Stimulated activated CD8-positive, alpha-beta memory T cell treated with anti-CD3 and anti-CD28 coated beads, Interleukin-12 subunit alpha, Interleukin-12 subunit beta, amount 100 ng/mL, for 24 hours (primary cell): ENCODE measurements around the gene SAYSD1.

Experiments used
- DNase-seq: peaks from one replicate; pipeline ENCODE4 v3.0.0-alpha.2; 2020; ENCODE audit errors: extremely low read depth

SAYSD1 gene

GRCh38 chr6:39108041-39108839 lies 6.7 kb downstream of the SAYSD1 start:
- DNase-seq, result no peak

DNA sequence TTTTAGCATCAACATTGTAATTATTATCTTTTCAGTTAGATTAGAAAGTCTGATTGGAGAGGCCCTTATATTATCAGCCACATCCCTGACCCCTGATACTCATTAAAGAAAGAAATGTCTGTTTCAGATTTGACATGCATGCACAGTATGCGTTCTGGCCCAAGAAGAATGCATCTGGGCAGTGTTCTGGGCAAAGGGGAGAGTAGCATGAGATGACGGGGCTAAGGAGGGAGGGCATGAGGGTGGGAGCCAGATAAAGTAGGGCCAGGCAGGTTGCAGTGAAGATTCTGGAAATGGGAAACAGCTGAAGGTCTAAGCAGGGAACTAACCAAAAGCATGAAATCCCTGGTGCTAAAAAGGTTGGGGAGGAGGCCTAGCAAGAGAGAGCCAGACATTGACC lies 7.3 kb downstream of the SAYSD1 start:
- no peak for DNase-seq

DNA sequence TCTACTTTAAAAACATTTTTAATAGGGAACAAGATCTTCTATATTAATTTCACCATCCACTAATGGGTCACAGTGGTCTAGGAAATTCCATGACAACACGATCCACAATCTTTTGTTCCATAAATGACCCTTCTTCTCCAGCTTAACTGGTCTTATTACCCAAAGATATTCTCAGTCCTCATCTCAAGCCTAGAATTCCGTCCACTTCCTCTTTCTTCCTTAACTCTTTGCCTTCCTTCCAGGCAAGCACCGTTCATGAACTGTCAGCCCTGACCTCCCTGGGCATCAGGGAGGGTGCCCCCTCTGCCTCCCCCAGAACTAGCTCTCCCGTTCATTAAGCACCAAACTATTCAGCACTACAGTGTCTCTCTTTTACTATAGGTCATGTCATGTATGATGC lies 8.0 kb downstream of the SAYSD1 start:
- DNase-seq, result no peak

DNA sequence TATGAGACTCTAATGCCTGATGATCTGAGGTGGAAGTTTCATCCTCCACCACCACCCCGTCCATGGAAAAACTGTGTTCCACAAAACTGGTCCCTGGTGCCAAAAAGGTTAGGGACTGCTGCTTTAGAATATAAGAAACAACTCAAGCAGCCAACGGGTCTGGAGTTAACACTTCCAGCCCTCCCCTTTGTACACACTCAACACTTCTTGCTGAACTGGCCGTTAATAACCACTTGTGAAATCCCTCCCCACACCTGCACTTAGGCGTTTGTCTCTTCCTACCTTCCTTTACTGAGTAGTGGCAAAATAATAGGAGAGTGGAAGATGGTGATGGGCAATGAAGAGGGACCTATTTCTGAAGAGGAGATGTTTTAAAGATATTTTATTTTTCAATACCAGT lies 10.5 kb downstream of the SAYSD1 start:
- DNase-seq, result no peak

DNA sequence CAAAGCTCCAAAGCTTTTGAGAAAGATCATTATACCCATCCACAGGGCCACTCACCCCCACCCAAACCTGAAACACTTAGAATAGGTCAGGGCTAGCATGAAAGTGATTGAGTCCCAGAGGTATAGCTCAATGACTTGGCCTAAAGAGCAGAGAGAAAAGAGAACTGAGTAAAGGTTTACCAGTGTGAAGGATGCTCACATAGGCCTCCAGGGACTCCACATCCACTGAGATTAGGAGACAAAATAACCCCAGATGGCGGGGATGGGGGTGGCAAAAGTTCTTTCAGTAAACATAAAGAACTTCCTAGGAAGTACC lies 12.2 kb downstream of the SAYSD1 start:
- DNase-seq, result no peak

DNA sequence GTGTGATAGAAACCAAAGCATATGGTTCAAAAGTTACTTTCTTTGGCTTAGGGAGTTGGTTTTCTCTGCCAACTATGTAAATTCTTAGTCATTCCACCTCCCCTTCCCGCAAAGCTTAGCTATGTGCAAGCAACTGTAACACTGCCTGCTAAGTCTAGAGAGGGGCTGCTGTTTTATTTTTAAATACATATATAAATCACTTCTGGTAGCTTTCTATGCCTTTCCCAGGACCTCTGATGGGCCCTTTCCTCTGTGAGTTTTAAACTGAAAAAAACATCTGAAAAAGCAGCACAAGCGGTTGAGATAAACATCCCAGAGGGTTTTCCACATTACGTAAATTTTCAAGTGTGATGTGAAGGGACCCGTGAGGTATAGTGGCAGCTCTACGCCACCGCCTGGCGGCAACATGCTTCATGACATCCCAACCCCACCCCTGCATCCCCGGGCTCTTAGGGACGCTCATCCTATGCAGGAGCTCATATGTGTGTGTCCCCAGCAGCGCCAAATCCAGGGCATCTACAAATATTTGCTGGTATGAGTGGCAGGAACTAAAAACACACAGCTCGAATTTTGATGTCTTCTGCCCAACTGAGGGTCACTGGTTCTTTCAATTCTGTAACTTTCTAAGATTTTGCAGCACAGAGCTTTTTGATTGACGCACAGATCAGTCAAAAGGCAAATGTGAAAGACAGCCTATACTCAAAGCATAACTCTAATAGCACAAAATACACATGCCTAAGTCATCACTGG lies 12.7 kb downstream of the SAYSD1 start:
- DNase-seq, result no peak

GRCh38 chr6:39100358-39100757 lies 14.6 kb downstream of the SAYSD1 start:
- no peak for DNase-seq

- no peak for DNase-seq
Observed at GRCh38 chr6:39095578-39095977, 19.4 kb downstream of the SAYSD1 start.

DNA sequence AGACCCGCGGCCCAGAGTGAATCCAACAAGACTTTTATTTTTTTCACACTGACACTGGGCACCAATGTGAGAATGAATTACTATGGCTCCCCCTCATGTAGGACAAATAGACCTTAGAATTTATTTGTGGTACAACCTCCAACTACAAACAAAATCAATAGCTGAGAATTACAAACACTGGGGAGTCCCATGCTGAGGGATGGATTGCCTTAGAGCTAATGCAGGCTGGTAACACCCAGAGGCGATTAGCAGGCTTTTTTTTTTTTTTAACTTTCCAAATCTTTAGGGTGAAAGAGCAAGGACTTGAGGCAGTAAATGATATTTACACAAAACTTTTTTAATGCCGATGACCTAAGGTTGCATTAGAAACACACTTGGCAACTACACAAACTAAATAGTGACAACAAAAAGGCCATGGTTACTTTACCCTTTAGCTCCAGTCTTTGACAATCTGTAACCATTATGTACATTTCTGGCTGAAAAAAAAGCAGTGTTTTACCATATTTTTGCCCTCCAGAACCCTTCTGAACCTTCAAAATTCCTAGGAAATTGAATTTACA lies 21.8 kb downstream of the SAYSD1 start:
- no peak for DNase-seq

GRCh38 chr6:39092124-39092523 lies 22.9 kb downstream of the SAYSD1 start:
- DNase-seq, result no peak

GRCh38 chr6:39091220-39091619 lies 23.8 kb downstream of the SAYSD1 start:
- no peak for DNase-seq

DNA sequence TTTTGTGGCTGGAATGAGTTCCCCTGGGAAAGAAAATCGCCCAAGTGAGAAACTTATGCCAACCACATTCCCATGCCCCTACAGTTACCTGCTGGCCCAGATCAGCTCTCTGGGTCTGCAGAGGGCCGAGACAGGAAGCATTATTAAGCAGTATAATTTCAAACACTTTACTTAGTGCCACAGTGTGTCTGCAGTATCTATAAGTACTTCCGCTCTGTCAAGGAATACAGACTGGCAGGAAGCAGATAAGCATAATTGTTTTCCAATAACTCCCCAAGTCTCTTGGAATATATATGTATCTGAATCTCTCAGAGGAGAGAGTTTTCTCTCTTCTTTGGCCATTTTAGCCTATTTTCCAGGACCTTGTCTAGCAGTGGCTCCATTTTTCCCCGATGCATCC lies 24.9 kb downstream of the SAYSD1 start:
- DNase-seq, result no peak

- DNase-seq, result no peak
Observed at GRCh38 chr6:39088331-39088730, 26.7 kb downstream of the SAYSD1 start.

- no peak for DNase-seq
Observed at GRCh38 chr6:39087197-39087596, 27.8 kb downstream of the SAYSD1 start.

- DNase-seq, result no peak
Observed at GRCh38 chr6:39086711-39087110, 28.3 kb downstream of the SAYSD1 start.

GRCh38 chr6:39086294-39086693 lies 28.7 kb downstream of the SAYSD1 start:
- no peak for DNase-seq

- no peak for DNase-seq
Observed at GRCh38 chr6:39085129-39085797, 29.7 kb downstream of the SAYSD1 start.

DNA sequence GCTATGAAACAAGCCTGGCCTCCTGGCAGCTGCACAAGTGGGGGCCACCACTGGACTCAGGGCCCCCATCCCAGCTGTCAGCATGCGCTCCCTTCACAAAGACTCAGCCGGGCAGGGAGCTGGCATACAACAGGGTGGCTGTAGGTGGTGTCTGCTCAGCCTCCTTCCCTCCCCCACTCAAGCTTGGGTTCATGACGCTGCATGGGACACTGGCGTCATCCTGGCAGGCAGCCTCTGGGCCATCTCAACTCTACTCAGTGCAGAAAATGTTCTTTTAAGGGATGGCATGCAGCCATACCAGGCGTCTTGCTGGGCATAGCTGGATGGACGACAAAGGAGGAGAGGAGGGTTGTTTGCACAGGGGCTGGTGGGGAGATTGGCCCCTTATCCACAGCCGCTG lies 30.5 kb downstream of the SAYSD1 start:
- no peak for DNase-seq

DNA sequence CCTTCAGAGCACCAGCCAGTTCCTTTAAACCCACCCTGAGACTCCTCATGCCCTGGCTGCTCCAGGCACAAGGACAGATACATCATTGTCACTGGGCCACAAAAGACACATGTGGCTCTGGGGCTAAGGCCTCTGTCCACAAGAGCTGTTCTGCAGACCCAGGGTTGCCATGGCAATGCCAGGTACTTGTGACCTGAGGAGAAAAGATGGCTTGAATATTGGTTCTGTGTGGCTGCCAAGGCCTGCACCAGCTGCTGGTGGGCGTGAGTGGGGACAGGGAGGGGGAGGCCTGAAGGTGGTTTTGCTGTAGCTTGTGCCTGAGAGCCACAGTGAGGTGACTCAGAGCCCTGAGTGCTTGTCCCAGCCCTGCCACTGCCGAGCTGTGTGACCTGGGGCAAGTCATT lies 31.8 kb downstream of the SAYSD1 start:
- no peak for DNase-seq

DNA sequence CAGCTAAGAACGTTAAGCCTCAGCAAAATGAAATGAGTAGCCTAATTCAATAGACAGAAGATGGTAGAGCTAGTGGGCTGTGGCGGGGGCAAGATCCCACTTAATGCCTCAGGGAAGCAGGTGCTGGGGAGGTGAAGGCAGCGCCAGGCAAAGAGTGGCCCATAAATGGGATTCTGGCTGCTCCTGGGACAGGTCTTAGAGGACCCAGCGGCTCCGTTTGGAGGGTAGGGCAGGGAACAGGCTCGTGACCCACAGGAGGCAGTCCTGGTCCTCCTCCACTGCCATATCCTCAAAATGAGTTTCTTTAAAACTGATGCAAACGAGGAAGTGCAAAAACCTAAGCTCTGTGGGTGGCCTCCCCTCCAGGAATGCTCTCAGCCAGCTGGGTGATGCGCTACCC lies 32.7 kb downstream of the SAYSD1 start:
- no peak for DNase-seq

DNA sequence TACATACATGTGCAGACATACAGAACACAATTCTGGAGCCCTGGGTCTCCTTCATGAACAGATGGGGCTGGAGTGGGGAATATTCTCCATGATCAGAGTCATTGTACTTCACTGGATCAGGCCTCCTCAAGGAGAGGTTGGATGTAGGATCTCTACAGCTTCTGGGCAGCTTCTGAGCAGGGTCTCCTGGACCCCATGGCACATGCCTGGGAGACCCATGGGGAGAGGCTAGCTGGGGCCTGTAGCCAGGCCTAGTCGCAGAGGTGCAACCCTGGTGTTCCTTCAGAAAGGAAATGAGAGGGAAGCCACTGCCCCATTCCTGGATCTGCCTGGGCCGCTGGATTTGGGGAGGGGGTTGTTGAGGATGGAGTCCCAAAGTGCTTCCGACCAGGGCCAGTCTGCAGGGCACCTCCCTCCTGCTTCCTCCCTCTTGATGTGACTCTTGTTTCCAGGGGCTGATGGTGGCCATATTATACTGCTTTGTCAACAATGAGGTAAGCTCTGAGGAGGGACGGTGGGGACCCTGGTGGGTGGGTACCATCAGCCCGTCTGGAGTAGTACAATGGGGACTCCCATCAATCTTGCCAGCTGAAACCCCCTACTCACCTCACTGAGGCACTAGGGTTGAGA lies 34.6 kb downstream of the SAYSD1 start:
- DNase-seq, result no peak
